ENCODE data around the gene ASAP3. TPM values are rescaled to one million over a fixed set of nuclear protein-coding genes. Genes with fewer than 3 reads are reported as not detected.

ASAP3 gene
- total and polyA plus RNA-seq, 2 experiments from 2014 or later, result 13.9 to 27.3 TPM

GRCh38 chr1:23521588-23521987, 37.6 kb upstream of the ASAP3 start:
- Histone ChIP-seq H3K9ac (no peak overlapping the region), H3K4me1 (ENCODE audit: insufficient read depth) (no peaks in the 10 kb centered on the region), H3K4me2 (ENCODE audit: unreplicated experiment) (no peak overlapping the region), H2AFZ (no peak overlapping the region), H3K9me2 (ENCODE audit: insufficient read depth) (no peaks in the 10 kb centered on the region), H3K27ac (no peak overlapping the region), H3K79me2 (ENCODE audit: insufficient read depth) (no peaks in the 10 kb centered on the region), H3F3A (ENCODE audit: insufficient read depth) (no peaks in the 10 kb centered on the region), H3K36me3 (ENCODE audit: low read depth) (no peaks in the 10 kb centered on the region), H3K9me3 (ENCODE audit: low read depth) (no peaks in the 10 kb centered on the region), H4K20me1 (ENCODE audit: insufficient read depth) (no peaks in the 10 kb centered on the region), H3K27me3 (replicated peaks; ENCODE audit: insufficient read depth) (no peaks in the 10 kb centered on the region), H3K4me3 (no peak overlapping the region)
- DNase-seq, result no peak
- in situ Hi-C loops (cut with MboI), result no loop called here
- WGBS, 2 experiments (ENCODE audit: low coverage in 1 of 2, low lambda C conversion rate in 2 of 2, missing lambda C conversion rate in 2 of 2), result 94 to 95% methylated on average over 15 to 16 of the region's 16 CpGs
- TF ChIP-seq EZH2phosphoT487 (IDR thresholded peaks at IDR 0.05; ENCODE audit: insufficient read depth, low read depth) (no peak), EZH2 (IDR thresholded peaks at IDR 0.05; ENCODE audit: insufficient read depth, poor library complexity, severe bottlenecking) (no peak)

DNA sequence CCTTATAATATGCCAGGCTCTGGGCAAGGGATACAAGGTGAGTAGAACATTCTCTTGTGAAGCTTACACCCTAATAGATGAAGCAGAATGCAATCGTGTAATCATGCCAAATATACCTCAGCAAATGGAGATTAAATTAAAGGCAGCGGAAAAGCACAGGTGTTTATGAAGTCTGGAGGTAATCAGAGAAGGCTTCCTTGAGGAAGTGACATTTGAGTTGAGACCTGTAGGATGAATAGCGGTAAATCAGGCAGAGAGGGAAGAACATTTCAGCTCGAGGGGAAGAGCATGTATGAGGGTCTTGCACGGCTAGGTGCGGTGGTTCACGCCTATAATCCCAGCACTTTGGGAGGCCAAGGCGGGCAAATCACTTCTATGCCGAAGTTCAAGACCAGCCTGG, 33.6 kb upstream of the ASAP3 start:
- Histone ChIP-seq H4K20me1 (ENCODE audit: insufficient read depth) (no peaks in the 10 kb centered on the region), H3K4me1 (ENCODE audit: insufficient read depth) (no peaks in the 10 kb centered on the region), H3K27ac (no peak overlapping the region), H3K9ac (no peak overlapping the region), H3K27me3 (replicated peaks; ENCODE audit: insufficient read depth) (no peaks in the 10 kb centered on the region), H3K4me3 (no peak overlapping the region), H3K79me2 (ENCODE audit: insufficient read depth) (no peaks in the 10 kb centered on the region), H2AFZ (no peak overlapping the region), H3K9me2 (ENCODE audit: insufficient read depth) (no peaks in the 10 kb centered on the region), H3K4me2 (ENCODE audit: unreplicated experiment) (no peak overlapping the region), H3F3A (ENCODE audit: insufficient read depth) (no peaks in the 10 kb centered on the region), H3K36me3 (ENCODE audit: low read depth) (no peaks in the 10 kb centered on the region), H3K9me3 (ENCODE audit: low read depth) (no peaks in the 10 kb centered on the region)
- in situ Hi-C loops (cut with MboI), result no loop called here
- 80 to 83% methylated on average over 9 of the region's 9 CpGs for WGBS, 2 experiments (ENCODE audit: low coverage in 1 of 2, low lambda C conversion rate in 2 of 2, missing lambda C conversion rate in 2 of 2)
- no peak for TF ChIP-seq EZH2phosphoT487 (IDR thresholded peaks at IDR 0.05; ENCODE audit: insufficient read depth, low read depth)
- no peak for TF ChIP-seq EZH2 (IDR thresholded peaks at IDR 0.05; ENCODE audit: insufficient read depth, poor library complexity, severe bottlenecking)
- no peak for DNase-seq

- WGBS, 2 experiments (ENCODE audit: low coverage in 1 of 2, low lambda C conversion rate in 2 of 2, missing lambda C conversion rate in 2 of 2), result 93 to 94% methylated on average over 4 of the region's 4 CpGs
- TF ChIP-seq EZH2phosphoT487 (IDR thresholded peaks at IDR 0.05; ENCODE audit: insufficient read depth, low read depth) (no peak), EZH2 (IDR thresholded peaks at IDR 0.05; ENCODE audit: insufficient read depth, poor library complexity, severe bottlenecking) (no peak)
These were observed 31.9 kb upstream of the ASAP3 start for GRCh38 chr1:23515905-23516304.

GRCh38 chr1:23514111-23514679, 30.2 kb upstream of the ASAP3 start:
- no peak overlapping the region for H2AFZ ChIP-seq
- no peaks in the 10 kb centered on the region for H3K9me2 ChIP-seq (ENCODE audit: insufficient read depth)
- DNase-seq, result no peak
- no peaks in the 10 kb centered on the region for H3K36me3 ChIP-seq (ENCODE audit: low read depth)
- no peaks in the 10 kb centered on the region for H3K4me1 ChIP-seq (ENCODE audit: insufficient read depth)
- H3K27ac ChIP-seq, result no peak overlapping the region
- H3K27me3 ChIP-seq (replicated peaks; ENCODE audit: insufficient read depth), result no peaks in the 10 kb centered on the region
- in situ Hi-C loops (cut with MboI), result no loop called here
- no peak overlapping the region for H3K4me2 ChIP-seq (ENCODE audit: unreplicated experiment)
- no peaks in the 10 kb centered on the region for H4K20me1 ChIP-seq (ENCODE audit: insufficient read depth)
- no peaks in the 10 kb centered on the region for H3F3A ChIP-seq (ENCODE audit: insufficient read depth)
- H3K4me3 ChIP-seq, result no peak overlapping the region
- TF ChIP-seq EZH2 (IDR thresholded peaks at IDR 0.05; ENCODE audit: insufficient read depth, poor library complexity, severe bottlenecking) (no peak), EZH2phosphoT487 (IDR thresholded peaks at IDR 0.05; ENCODE audit: insufficient read depth, low read depth) (no peak)
- H3K79me2 ChIP-seq (ENCODE audit: insufficient read depth), result no peaks in the 10 kb centered on the region
- WGBS, 2 experiments (ENCODE audit: low coverage in 1 of 2, low lambda C conversion rate in 2 of 2, missing lambda C conversion rate in 2 of 2), result 93 to 97% methylated on average over 3 of the region's 3 CpGs
- H3K9me3 ChIP-seq (ENCODE audit: low read depth), result no peaks in the 10 kb centered on the region
- H3K9ac ChIP-seq, result no peak overlapping the region

More at GRCh38 chr1:23515905-23516304, 31.9 kb upstream of the ASAP3 start:
- H2AFZ ChIP-seq, result no peak overlapping the region
- H3K9me2 ChIP-seq (ENCODE audit: insufficient read depth), result no peaks in the 10 kb centered on the region
- no peak overlapping the region for H3K27ac ChIP-seq
- no peaks in the 10 kb centered on the region for H3K4me1 ChIP-seq (ENCODE audit: insufficient read depth)
- H3K36me3 ChIP-seq (ENCODE audit: low read depth), result no peaks in the 10 kb centered on the region
- no peaks in the 10 kb centered on the region for H3K27me3 ChIP-seq (replicated peaks; ENCODE audit: insufficient read depth)
- no peaks in the 10 kb centered on the region for H3F3A ChIP-seq (ENCODE audit: insufficient read depth)
- no peak overlapping the region for H3K4me3 ChIP-seq
- DNase-seq, result no peak
- in situ Hi-C loops (cut with MboI), result no loop called here
- H3K79me2 ChIP-seq (ENCODE audit: insufficient read depth), result no peaks in the 10 kb centered on the region
- H3K9ac ChIP-seq, result no peak overlapping the region
- H4K20me1 ChIP-seq (ENCODE audit: insufficient read depth), result no peaks in the 10 kb centered on the region
- H3K9me3 ChIP-seq (ENCODE audit: low read depth), result no peaks in the 10 kb centered on the region
- no peak overlapping the region for H3K4me2 ChIP-seq (ENCODE audit: unreplicated experiment)

GRCh38 chr1:23509896-23510295, 25.9 kb upstream of the ASAP3 start:
- H3K36me3 ChIP-seq (ENCODE audit: low read depth), result no peaks in the 10 kb centered on the region
- no peaks in the 10 kb centered on the region for H4K20me1 ChIP-seq (ENCODE audit: insufficient read depth)
- whole genome bisulfite sequencing, 2 experiments (ENCODE audit: low coverage in 1 of 2, low lambda C conversion rate in 2 of 2, missing lambda C conversion rate in 2 of 2), result 96 to 98% methylated on average over 15 of the region's 15 CpGs
- H3K9me3 ChIP-seq (ENCODE audit: low read depth), result no peaks in the 10 kb centered on the region
- no peak for DNase-seq
- no peak overlapping the region for H3K4me3 ChIP-seq
- H3K9me2 ChIP-seq (ENCODE audit: insufficient read depth), result no peaks in the 10 kb centered on the region
- no peaks in the 10 kb centered on the region for H3F3A ChIP-seq (ENCODE audit: insufficient read depth)
- no peaks in the 10 kb centered on the region for H3K79me2 ChIP-seq (ENCODE audit: insufficient read depth)
- no peak overlapping the region for H3K27ac ChIP-seq
- H2AFZ ChIP-seq, result no peak overlapping the region
- H3K9ac ChIP-seq, result no peak overlapping the region
- H3K27me3 ChIP-seq (replicated peaks; ENCODE audit: insufficient read depth), result no peaks in the 10 kb centered on the region
- in situ Hi-C loops (cut with MboI), result no loop called here
- TF ChIP-seq EZH2 (IDR thresholded peaks at IDR 0.05; ENCODE audit: insufficient read depth, poor library complexity, severe bottlenecking) (no peak), EZH2phosphoT487 (IDR thresholded peaks at IDR 0.05; ENCODE audit: insufficient read depth, low read depth) (no peak)
- H3K4me2 ChIP-seq (ENCODE audit: unreplicated experiment), result no peak overlapping the region
- H3K4me1 ChIP-seq (ENCODE audit: insufficient read depth), result no peaks in the 10 kb centered on the region

Data from GM23248 (cell line).